ENCODE measurements around the gene FMNL1.

FMNL1 gene

GRCh38 chr17:45256114-45256966 is 34.7 kb downstream of the FMNL1 start:
- TF ChIP-seq CTCF (conservative IDR thresholded peaks at IDR 0.05): no peak

DNA sequence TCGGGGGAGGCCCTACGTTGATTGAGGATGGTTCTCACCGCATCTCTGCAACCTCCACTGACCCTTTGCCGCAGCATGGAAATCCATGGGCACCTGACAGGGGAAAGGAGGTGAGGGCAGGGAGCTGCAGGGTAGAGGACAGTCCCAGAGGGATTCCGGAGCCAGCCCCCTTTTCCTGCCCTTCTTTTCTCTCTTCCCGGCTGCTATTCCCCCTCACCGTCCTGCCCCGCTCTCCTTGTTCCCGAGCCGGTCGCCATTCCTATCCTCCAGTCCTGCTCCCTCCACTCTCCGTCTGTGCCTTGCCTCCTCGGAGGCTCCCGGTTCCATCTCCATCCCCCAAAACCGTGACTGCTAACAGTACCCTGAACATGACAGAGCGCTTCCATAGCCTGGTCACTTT is 35.4 kb downstream of the FMNL1 start:
- TF ChIP-seq CTCF (conservative IDR thresholded peaks at IDR 0.05): no peak
- H3K27ac ChIP-seq: no peak overlapping the region

More at GRCh38 chr17:45256114-45256966, 34.7 kb downstream of the FMNL1 start:
- H3K27ac ChIP-seq: no peak overlapping the region

DNA sequence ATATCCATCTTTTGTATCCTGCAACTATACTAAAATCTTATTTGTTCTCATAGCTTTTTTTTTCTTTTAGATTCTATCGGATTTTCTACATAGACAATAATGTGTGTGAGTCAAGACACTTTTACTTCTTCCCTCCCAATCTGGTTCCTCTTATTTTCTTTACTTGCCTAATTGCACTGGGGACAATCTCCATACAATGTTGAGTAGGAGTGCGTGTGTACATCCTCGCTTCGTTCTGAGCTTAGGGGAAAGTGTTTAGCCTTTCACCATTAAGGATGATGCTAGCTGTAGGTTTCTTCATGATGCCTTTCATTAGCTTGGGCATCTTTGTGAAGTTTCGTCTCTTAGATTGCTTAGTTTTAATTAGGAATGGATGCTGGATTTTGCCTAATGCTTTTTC is 37.3 kb downstream of the FMNL1 start:
- H3K27ac ChIP-seq: no peak overlapping the region
- no peak for TF ChIP-seq CTCF (conservative IDR thresholded peaks at IDR 0.05)

GRCh38 chr17:45260204-45260783 is 38.6 kb downstream of the FMNL1 start:
- H3K27ac ChIP-seq: no peak overlapping the region
- TF ChIP-seq CTCF (conservative IDR thresholded peaks at IDR 0.05): no peak

GRCh38 chr17:45261577-45262515 is 40.2 kb downstream of the FMNL1 start, which contains the start of gene SPATA32:
Gene SPATA32 (minus strand): TSS chr17:45262094. CDS start chr17:45262016, 78 bp downstream.
- H3K27ac ChIP-seq: peak within 1 kb of the TSS; percentile 96
- no peak for TF ChIP-seq CTCF (conservative IDR thresholded peaks at IDR 0.05)

DNA sequence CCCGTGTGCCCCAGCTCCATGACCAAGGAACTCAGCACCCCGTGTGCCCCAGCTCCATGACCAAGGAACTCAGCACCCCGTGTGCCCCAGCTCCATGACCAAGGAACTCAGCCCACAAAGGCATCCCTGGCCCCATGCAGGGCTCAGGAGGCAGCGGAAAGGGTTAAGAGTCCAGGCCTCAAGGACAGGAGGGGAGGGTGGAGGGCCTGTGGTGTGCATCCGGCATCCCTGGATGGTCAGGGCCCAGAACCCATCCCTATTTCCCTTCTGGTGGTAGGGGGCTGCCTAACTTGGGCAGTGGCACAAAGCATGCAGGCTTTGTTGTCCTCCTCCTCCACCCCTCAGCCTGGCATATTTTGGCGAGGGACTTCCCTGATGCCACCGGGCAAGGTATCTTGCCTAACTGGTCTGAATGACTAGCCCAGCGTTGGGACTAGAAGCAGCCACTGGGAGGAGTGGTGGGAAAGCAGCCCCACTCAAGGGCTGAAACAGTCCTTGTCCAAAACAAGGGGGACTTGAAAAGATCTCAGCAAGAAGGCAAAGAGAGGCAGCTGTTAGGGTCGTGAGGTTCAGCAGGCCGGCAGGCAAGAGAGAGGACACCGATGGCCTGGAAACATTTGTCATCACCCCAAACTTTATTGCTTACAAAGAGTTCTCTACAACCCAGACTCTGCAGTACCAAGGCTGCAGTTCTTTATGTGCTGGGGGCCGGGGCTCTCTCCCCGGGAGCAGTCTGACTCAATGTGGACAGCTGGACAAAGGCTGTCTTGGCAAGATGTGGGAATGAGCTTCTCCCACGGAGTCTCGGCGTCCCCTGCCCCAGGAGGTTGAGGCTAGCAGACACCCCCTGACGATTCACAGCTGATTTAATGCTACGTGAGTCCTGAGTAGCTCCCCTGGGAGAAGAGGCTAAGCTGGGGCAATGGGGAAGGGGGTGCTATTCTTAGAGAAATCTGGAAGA is 41.1 kb downstream of the FMNL1 start:
- H3K27ac ChIP-seq: peak overlapping the region; percentile 96
- TF ChIP-seq CTCF (conservative IDR thresholded peaks at IDR 0.05): peak; percentile 51
